HepG2 (cell line): ENCODE data around the gene PTPRCAP. TPM values are rescaled to one million over a fixed set of nuclear protein-coding genes. Genes with fewer than 3 reads are reported as not detected.

ENCODE experiments used
- ATAC-seq: fragments of 200-7000 bp; cut with Tn5 transposase; 3 replicates; pipeline ENCODE4 v1.9.1; 2020; ENCODE audit warnings: mild to moderate bottlenecking, moderate library complexity
- BruUV-seq: library from RNA; stranded (reverse); fragments of 400-500 nt; replicated peaks from 2 replicates; lab custom pipeline; 2021; lab: Mats Ljungman, UMichigan
- CTCF ChIA-PET: fragments of 300-600 bp; formaldehyde crosslinking; extraction: SDS; loops from one replicate; lab custom pipeline; 2021; ENCODE audit warnings: low total read pairs, inconsistent platforms, low intra/inter-chr PET ratio; lab: Yijun Ruan, JAX
- POLR2A ChIA-PET: fragments of 350-600 bp; sonication (Branson Sonifier 250); formaldehyde crosslinking; loops from one replicate; lab custom pipeline; 2020; ENCODE audit warnings: antibody characterized with exemption, inconsistent platforms; lab: Yijun Ruan, JAX
- DNase-seq: peaks from one replicate; pipeline ENCODE4 v3.0.0-alpha.2; 2015; ENCODE audit warnings: low spot score
- FAIRE-seq: peaks from 3 replicates; lab custom pipeline; 2011; peaks lifted over from hg19 to GRCh38; lab: Jason Lieb, UNC
- H2AFZ ChIP-seq: one replicate; pipeline ENCODE4 v1.6.1; 2011; ENCODE audit warnings: low read length, inconsistent platforms
- H3K27ac ChIP-seq: fragments of 300-600 bp; 3 replicates; pipeline ENCODE4 v1.8.0; 2011; ENCODE audit warnings: mixed run types, mild to moderate bottlenecking, mixed read lengths, low read length, inconsistent platforms; ENCODE audit not compliant: insufficient read depth; ENCODE audit errors: extremely low read length
- H3K27me3 ChIP-seq, 2 experiments: fragments of 200-600 bp in 1 of 2; 2 replicates in 1 of 2; 3 replicates in 1 of 2; pipeline versions ENCODE4 v1.6.0 to v1.8.0; 2011; ENCODE audit warnings: low read length in 2 of 2, mild to moderate bottlenecking in 2 of 2, moderate library complexity in 2 of 2, inconsistent platforms in 1 of 2; ENCODE audit not compliant: insufficient read depth in 2 of 2, control insufficient read depth in 1 of 2
- H3K36me3 ChIP-seq, 2 experiments: fragments of 200-600 bp in 1 of 2; replicated peaks in 1 of 2; 2 replicates in 1 of 2; 3 replicates in 1 of 2; pipeline versions ENCODE4 v1.5.1 to v1.8.0; 2011; ENCODE audit warnings: low read length in 2 of 2, inconsistent platforms in 1 of 2; ENCODE audit not compliant: insufficient read depth in 2 of 2, control insufficient read depth in 1 of 2
- H3K4me1 ChIP-seq: 2 replicates; pipeline ENCODE4 v1.5.1; 2012; ENCODE audit warnings: low read length, inconsistent platforms; ENCODE audit not compliant: insufficient read depth
- H3K4me2 ChIP-seq: 2 replicates; pipeline ENCODE4 v1.6.0; 2011; ENCODE audit warnings: low read depth, low read length, inconsistent platforms
- H3K4me3 ChIP-seq, 3 experiments: fragments of 200-600 bp in 1 of 3; sonication (generic), shearing (Covaris generic) in 1 of 3; replicated peaks in 1 of 3; 2 replicates each; pipeline ENCODE4 v1.5.1; 2011 to 2016; ENCODE audit warnings: low read length in 3 of 3, inconsistent platforms in 2 of 3, low read depth in 2 of 3, mild to moderate bottlenecking in 2 of 3, control low read depth in 1 of 3, mixed read lengths in 1 of 3; ENCODE audit not compliant: insufficient read depth in 1 of 3
- H3K79me2 ChIP-seq: one replicate; pipeline ENCODE4 v1.6.1; 2011; ENCODE audit warnings: low read length, inconsistent platforms; ENCODE audit not compliant: insufficient read depth
- H3K9ac ChIP-seq: 2 replicates; pipeline ENCODE4 v1.6.0; 2011; ENCODE audit warnings: mild to moderate bottlenecking, low read depth, low read length, inconsistent platforms; ENCODE audit not compliant: insufficient read depth
- H3K9me3 ChIP-seq: 2 replicates; pipeline ENCODE4 v1.5.1; 2012; ENCODE audit warnings: mild to moderate bottlenecking, low read length
- H4K20me1 ChIP-seq: 2 replicates; pipeline ENCODE4 v1.6.0; 2011; ENCODE audit warnings: inconsistent platforms, mild to moderate bottlenecking, low read length, moderate library complexity; ENCODE audit not compliant: insufficient read depth
- AGO1 ChIP-seq: fragments of 200-400 bp; formaldehyde crosslinking; IDR thresholded peaks from 2 replicates; pipeline ENCODE4 v1.6.1; 2017; ENCODE audit warnings: mild to moderate bottlenecking, low read depth, low read length, moderate library complexity; ENCODE audit not compliant: poor library complexity, severe bottlenecking
- AGO2 ChIP-seq: fragments of 200-400 bp; formaldehyde crosslinking; optimal IDR thresholded peaks from 2 replicates; pipeline ENCODE3; 2017; ENCODE audit warnings: mild to moderate bottlenecking, low read depth, low read length, moderate library complexity
- CBX5 ChIP-seq: sonication (generic); formaldehyde crosslinking; IDR thresholded peaks from 2 replicates; pipeline ENCODE4 v1.4.0; 2020; ENCODE audit warnings: missing genetic modification reagents, borderline replicate concordance
- POLR2G ChIP-seq: fragments of 200-400 bp; formaldehyde crosslinking; IDR thresholded peaks from 2 replicates; pipeline ENCODE4 v1.6.1; 2018; ENCODE audit warnings: mild to moderate bottlenecking, low read depth, low read length, moderate library complexity
- RBFOX2 ChIP-seq: fragments of 200-400 bp; formaldehyde crosslinking; IDR thresholded peaks from 2 replicates; pipeline ENCODE4 v1.6.1; 2017; ENCODE audit warnings: low read depth, mild to moderate bottlenecking, low read length
- RFXANK ChIP-seq: IDR thresholded peaks from 2 replicates; pipeline ENCODE4 v1.6.1; 2016
- SMYD3 ChIP-seq: sonication (generic); formaldehyde crosslinking; IDR thresholded peaks from 2 replicates; pipeline ENCODE4 v1.8.1; 2023; ENCODE audit warnings: mild to moderate bottlenecking, missing genetic modification reagents
- WGBS: methylation state at CpG from one replicate; pipeline ENCODE4 v1.1.6; 2017; ENCODE audit warnings: low lambda C conversion rate; 5-methylcytosine and 5-hydroxymethylcytosine counted together
- in situ Hi-C: cut with HindIII; loops from 2 replicates; pipeline ENCODE4 v1.10.0; 2017; ENCODE audit warnings: low pct_unique_long_range_greater_than_20kb; ENCODE audit not compliant: extremely low pct_ligation_motif_present
- intact Hi-C: fragments of 100-400 bp; cut with micrococcal nuclease; formaldehyde crosslinking; loops from one replicate; pipeline ENCODE4 v1.10.0; 2022; ENCODE audit not compliant: unreplicated experiment
- polyA plus RNA-seq, 8 experiments: library from polyadenylated mRNA; depleted of rRNA in 3 of 8; stranded (reverse) in 7 of 8; unstranded in 1 of 8; fragments of >200 nt; fragmentation: Illumina TruSeq in 4 of 8; extraction: Trizol in 4 of 8; gene quantifications; 2 replicates each; pipeline versions ENCODE4 v1.2.1 to v1.2.3, GENCODE V29; 2011 to 2016; ENCODE audit warnings: low read depth in 4 of 8, missing spikeins in 1 of 8, mixed read lengths in 1 of 8; ENCODE audit not compliant: insufficient read depth in 1 of 8
- total RNA-seq, 5 experiments: library from RNA; depleted of rRNA; stranded (reverse); fragments of >200 nt; fragmentation: Illumina TruSeq; extraction: Trizol; gene quantifications; 2 replicates each; pipeline ENCODE4 v1.2.3, GENCODE V29; 2016; ENCODE audit warnings: low read depth in 1 of 5

Gene PTPRCAP
- total and polyA plus RNA-seq, 2 of the 13 experiments (the other 11 are each of a cell fraction or from before 2014, with no cell fraction given) = 0.60 to 0.70 TPM

- Histone ChIP-seq H3K27ac (no peak overlapping the region), H3K4me3 (no peak overlapping the region), H3K9me3 (no peaks in the 10 kb centered on the region), H3K27me3 (no peaks in the 10 kb centered on the region), H3K36me3 (peaks cover 15 to 28% of the 10 kb centered on the region in 2 experiments; a peak in 4 of 5 replicates), H3K79me2 (peaks cover 1% of the 10 kb centered on the region), H3K4me2 (no peak overlapping the region), H3K9ac (no peak overlapping the region), H2AFZ (no peak overlapping the region), H4K20me1 (no peaks in the 10 kb centered on the region), H3K4me1 (peaks cover 6% of the 10 kb centered on the region)
- TF ChIP-seq AGO2 (peak; percentile 66), RFXANK (CRISPR knock-in tag) (no peak), SMYD3 (no peak), RBFOX2 (peak; percentile 51), POLR2G (peak; percentile 20; the same call in 1 of the 2 replicates)
- 98% methylated on average over 7 of the region's 23 CpGs for WGBS
- FAIRE-seq (no peak), ATAC-seq (no peak), DNase-seq (no peak)
- ChIA-PET CTCF (no interaction called here), POLR2A (no interaction called here)
- in situ Hi-C loops (no loop called here), intact Hi-C loops (no loop called here)
- BruUV-seq = no TSS peak
These were observed 3.0 kb downstream of the PTPRCAP start for GRCh38 chr11:67434395-67434881.

- no peak for ATAC-seq
- in situ Hi-C loops = no loop called here
- H3K36me3 ChIP-seq = peaks cover 15 to 28% of the 10 kb centered on the region in 2 experiments; a peak in 4 of 5 replicates
- H3K4me3 ChIP-seq = no peak overlapping the region
- intact Hi-C loops = no loop called here
- CTCF ChIA-PET = no interaction called here
- no peak overlapping the region for H3K4me2 ChIP-seq
- no peaks in the 10 kb centered on the region for H4K20me1 ChIP-seq
- TF ChIP-seq AGO1 = peak; percentile 62
- TF ChIP-seq CBX5 (CRISPR knock-in tag) = no peak
- peak; percentile 39; the same call in 1 of the 2 replicates for TF ChIP-seq POLR2G
- H3K79me2 ChIP-seq = peaks cover 8% of the 10 kb centered on the region
- H3K4me1 ChIP-seq = peaks cover 11% of the 10 kb centered on the region
- POLR2A ChIA-PET = no interaction called here
- WGBS = 97% methylated on average over 15 of the region's 22 CpGs
- H3K9ac ChIP-seq = no peak overlapping the region
- BruUV-seq = no TSS peak
- H2AFZ ChIP-seq = no peak overlapping the region
- FAIRE-seq = no peak
- H3K27me3 ChIP-seq = no peaks in the 10 kb centered on the region; a peak in 1 of 5 replicates
- no peak overlapping the region for H3K27ac ChIP-seq
- DNase-seq = no peak
- H3K9me3 ChIP-seq = no peaks in the 10 kb centered on the region
These were observed 3.7 kb downstream of the PTPRCAP start for GRCh38 chr11:67433536-67434394.
